Measurements from ENCODE around the gene STRA8.

DNA sequence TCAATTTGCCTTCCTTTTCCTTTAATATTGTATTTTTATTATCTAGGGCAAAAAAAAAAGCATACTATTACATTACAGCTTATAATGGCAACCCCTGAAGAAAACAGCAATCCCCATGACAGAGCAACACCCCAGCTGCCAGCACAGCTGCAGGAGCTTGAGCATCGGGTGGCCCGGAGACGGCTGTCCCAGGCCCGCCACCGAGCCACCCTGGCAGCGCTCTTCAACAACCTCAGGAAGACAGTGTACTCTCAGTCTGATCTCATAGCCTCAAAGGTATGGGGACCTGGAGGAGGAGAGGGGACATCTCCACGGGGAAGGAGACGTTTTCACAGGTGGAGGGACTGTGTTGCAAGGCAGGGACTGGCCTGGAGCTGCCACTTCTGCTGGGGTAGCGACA lies 6.8 kb downstream of the STRA8 start:
- TF ChIP-seq POU2F2 (IDR thresholded peaks at IDR 0.05; ENCODE audit: low read depth, low read length) (no peak), POLR2A (IDR thresholded peaks at IDR 0.05; ENCODE audit: low read depth, low read length) (no peak), TAF1 (IDR thresholded peaks at IDR 0.05; ENCODE audit: low read depth, low read length) (no peak)
